ENCODE results near the gene TOR2A. TPM values are rescaled to one million over a fixed set of nuclear protein-coding genes. Genes with fewer than 3 reads are reported as not detected.
A peak's percentile ranks its signal among the peaks of the same experiment; 100 is the strongest.

The TOR2A gene
- total and polyA plus RNA-seq, 9 of the 15 experiments (the other 6 are each of a cell fraction or from before 2014, with no cell fraction given) = 0.80 to 25.9 (median 11.1) TPM

DNA sequence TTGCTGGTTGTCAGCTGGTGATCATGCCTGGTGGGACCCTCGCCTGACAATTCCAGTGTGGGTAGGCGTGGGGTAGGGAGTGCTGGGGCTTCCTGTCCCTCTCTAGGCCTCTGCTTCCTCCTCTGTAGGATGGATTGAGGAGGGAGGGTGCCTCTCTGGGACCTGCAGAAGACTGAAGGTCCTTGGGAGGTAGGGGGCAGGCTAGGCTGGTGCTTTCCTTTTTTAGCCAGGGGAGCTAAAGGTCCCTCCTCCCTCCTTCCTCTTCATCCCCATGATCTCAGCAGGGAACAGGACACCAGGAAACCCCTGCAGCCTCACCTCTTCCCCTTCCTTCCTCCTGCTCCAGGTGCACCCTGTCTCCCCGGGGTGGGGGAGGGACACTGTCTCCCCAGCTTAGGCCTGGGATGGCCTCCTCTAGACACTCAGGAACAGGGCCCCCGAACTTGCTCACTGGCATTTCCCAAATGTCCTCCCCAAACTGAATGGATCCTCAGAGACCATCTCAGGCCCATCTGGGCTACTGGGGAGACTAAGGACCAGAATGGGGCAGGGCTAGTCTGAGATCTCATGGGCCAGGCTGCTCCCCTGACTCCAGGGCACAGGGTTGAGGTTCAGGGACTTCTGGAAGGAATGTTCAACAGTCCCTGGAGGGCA, 35.0 kb upstream of the TOR2A start (continued):
- TF ChIP-seq, protein P1, sequence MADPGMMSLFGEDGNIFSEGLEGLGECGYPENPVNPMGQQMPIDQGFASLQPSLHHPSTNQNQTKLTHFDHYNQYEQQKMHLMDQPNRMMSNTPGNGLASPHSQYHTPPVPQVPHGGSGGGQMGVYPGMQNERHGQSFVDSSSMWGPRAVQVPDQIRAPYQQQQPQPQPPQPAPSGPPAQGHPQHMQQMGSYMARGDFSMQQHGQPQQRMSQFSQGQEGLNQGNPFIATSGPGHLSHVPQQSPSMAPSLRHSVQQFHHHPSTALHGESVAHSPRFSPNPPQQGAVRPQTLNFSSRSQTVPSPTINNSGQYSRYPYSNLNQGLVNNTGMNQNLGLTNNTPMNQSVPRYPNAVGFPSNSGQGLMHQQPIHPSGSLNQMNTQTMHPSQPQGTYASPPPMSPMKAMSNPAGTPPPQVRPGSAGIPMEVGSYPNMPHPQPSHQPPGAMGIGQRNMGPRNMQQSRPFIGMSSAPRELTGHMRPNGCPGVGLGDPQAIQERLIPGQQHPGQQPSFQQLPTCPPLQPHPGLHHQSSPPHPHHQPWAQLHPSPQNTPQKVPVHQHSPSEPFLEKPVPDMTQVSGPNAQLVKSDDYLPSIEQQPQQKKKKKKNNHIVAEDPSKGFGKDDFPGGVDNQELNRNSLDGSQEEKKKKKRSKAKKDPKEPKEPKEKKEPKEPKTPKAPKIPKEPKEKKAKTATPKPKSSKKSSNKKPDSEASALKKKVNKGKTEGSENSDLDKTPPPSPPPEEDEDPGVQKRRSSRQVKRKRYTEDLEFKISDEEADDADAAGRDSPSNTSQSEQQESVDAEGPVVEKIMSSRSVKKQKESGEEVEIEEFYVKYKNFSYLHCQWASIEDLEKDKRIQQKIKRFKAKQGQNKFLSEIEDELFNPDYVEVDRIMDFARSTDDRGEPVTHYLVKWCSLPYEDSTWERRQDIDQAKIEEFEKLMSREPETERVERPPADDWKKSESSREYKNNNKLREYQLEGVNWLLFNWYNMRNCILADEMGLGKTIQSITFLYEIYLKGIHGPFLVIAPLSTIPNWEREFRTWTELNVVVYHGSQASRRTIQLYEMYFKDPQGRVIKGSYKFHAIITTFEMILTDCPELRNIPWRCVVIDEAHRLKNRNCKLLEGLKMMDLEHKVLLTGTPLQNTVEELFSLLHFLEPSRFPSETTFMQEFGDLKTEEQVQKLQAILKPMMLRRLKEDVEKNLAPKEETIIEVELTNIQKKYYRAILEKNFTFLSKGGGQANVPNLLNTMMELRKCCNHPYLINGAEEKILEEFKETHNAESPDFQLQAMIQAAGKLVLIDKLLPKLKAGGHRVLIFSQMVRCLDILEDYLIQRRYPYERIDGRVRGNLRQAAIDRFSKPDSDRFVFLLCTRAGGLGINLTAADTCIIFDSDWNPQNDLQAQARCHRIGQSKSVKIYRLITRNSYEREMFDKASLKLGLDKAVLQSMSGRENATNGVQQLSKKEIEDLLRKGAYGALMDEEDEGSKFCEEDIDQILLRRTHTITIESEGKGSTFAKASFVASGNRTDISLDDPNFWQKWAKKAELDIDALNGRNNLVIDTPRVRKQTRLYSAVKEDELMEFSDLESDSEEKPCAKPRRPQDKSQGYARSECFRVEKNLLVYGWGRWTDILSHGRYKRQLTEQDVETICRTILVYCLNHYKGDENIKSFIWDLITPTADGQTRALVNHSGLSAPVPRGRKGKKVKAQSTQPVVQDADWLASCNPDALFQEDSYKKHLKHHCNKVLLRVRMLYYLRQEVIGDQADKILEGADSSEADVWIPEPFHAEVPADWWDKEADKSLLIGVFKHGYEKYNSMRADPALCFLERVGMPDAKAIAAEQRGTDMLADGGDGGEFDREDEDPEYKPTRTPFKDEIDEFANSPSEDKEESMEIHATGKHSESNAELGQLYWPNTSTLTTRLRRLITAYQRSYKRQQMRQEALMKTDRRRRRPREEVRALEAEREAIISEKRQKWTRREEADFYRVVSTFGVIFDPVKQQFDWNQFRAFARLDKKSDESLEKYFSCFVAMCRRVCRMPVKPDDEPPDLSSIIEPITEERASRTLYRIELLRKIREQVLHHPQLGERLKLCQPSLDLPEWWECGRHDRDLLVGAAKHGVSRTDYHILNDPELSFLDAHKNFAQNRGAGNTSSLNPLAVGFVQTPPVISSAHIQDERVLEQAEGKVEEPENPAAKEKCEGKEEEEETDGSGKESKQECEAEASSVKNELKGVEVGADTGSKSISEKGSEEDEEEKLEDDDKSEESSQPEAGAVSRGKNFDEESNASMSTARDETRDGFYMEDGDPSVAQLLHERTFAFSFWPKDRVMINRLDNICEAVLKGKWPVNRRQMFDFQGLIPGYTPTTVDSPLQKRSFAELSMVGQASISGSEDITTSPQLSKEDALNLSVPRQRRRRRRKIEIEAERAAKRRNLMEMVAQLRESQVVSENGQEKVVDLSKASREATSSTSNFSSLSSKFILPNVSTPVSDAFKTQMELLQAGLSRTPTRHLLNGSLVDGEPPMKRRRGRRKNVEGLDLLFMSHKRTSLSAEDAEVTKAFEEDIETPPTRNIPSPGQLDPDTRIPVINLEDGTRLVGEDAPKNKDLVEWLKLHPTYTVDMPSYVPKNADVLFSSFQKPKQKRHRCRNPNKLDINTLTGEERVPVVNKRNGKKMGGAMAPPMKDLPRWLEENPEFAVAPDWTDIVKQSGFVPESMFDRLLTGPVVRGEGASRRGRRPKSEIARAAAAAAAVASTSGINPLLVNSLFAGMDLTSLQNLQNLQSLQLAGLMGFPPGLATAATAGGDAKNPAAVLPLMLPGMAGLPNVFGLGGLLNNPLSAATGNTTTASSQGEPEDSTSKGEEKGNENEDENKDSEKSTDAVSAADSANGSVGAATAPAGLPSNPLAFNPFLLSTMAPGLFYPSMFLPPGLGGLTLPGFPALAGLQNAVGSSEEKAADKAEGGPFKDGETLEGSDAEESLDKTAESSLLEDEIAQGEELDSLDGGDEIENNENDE (IDR thresholded peaks at IDR 0.05; ENCODE audit: low read depth, low read length) = no peak
- TF ChIP-seq, protein P2, sequence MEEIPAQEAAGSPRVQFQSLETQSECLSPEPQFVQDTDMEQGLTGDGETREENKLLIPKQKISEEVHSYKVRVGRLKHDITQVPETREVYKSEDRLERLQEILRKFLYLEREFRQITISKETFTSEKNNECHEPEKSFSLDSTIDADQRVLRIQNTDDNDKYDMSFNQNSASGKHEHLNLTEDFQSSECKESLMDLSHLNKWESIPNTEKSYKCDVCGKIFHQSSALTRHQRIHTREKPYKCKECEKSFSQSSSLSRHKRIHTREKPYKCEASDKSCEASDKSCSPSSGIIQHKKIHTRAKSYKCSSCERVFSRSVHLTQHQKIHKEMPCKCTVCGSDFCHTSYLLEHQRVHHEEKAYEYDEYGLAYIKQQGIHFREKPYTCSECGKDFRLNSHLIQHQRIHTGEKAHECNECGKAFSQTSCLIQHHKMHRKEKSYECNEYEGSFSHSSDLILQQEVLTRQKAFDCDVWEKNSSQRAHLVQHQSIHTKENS (CRISPR knock-in tag; IDR thresholded peaks at IDR 0.05) = no peak
- TF ChIP-seq ZFP36 (IDR thresholded peaks at IDR 0.05; ENCODE audit: low read depth, low read length, partially characterized antibody) = no peak
- TF ChIP-seq RNF2 (IDR thresholded peaks at IDR 0.05) = no peak
- TF ChIP-seq, protein P3, sequence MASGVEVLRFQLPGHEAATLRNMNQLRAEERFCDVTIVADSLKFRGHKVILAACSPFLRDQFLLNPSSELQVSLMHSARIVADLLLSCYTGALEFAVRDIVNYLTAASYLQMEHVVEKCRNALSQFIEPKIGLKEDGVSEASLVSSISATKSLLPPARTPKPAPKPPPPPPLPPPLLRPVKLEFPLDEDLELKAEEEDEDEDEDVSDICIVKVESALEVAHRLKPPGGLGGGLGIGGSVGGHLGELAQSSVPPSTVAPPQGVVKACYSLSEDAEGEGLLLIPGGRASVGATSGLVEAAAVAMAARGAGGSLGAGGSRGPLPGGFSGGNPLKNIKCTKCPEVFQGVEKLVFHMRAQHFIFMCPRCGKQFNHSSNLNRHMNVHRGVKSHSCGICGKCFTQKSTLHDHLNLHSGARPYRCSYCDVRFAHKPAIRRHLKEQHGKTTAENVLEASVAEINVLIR (CRISPR knock-in tag; IDR thresholded peaks at IDR 0.05) = no peak
- no peak for TF ChIP-seq SMARCA5 (IDR thresholded peaks at IDR 0.05)
- TF ChIP-seq ZFX (CRISPR knock-in tag; IDR thresholded peaks at IDR 0.05) = 0 out of 2 replicates have a peak, but pooled peaks have one; percentile 35
- TF ChIP-seq RFX5 (IDR thresholded peaks at IDR 0.05; ENCODE audit: low read depth, low read length) = no peak
- TF ChIP-seq HDAC3 (IDR thresholded peaks at IDR 0.05; ENCODE audit: borderline replicate concordance, partially characterized antibody) = no peak
- no peak for TF ChIP-seq POLR2A (conservative IDR thresholded peaks at IDR 0.05)
- TF ChIP-seq ZNF830 (CRISPR knock-in tag; IDR thresholded peaks at IDR 0.05) = no peak
- TF ChIP-seq, protein P4, sequence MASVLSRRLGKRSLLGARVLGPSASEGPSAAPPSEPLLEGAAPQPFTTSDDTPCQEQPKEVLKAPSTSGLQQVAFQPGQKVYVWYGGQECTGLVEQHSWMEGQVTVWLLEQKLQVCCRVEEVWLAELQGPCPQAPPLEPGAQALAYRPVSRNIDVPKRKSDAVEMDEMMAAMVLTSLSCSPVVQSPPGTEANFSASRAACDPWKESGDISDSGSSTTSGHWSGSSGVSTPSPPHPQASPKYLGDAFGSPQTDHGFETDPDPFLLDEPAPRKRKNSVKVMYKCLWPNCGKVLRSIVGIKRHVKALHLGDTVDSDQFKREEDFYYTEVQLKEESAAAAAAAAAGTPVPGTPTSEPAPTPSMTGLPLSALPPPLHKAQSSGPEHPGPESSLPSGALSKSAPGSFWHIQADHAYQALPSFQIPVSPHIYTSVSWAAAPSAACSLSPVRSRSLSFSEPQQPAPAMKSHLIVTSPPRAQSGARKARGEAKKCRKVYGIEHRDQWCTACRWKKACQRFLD (CRISPR knock-in tag; IDR thresholded peaks at IDR 0.05) = no peak
- no peak for TF ChIP-seq CAMTA2 (CRISPR knock-in tag; conservative IDR thresholded peaks at IDR 0.05)
- no peak for TF ChIP-seq POLR2G (IDR thresholded peaks at IDR 0.05; ENCODE audit: low read depth, low read length)
